Kidney epithelial cell (primary cell): Measurements from ENCODE around the gene RMC1. TPM values are rescaled to one million over a fixed set of nuclear protein-coding genes. Genes with fewer than 3 reads are reported as not detected.

Source experiments
- DNase-seq: peaks from one replicate; pipeline ENCODE4 v3.0.0-alpha.2; 2010; ENCODE audit warnings: low read depth
- H3K27me3 ChIP-seq: 2 replicates; pipeline ENCODE4 v1.6.0; 2011; ENCODE audit warnings: low read length; ENCODE audit not compliant: control insufficient read depth, insufficient read depth
- H3K36me3 ChIP-seq: 2 replicates; pipeline ENCODE4 v1.5.1; 2011; ENCODE audit warnings: low read length; ENCODE audit not compliant: control insufficient read depth, insufficient read depth
- H3K4me3 ChIP-seq: 2 replicates; pipeline ENCODE4 v1.5.1; 2011; ENCODE audit warnings: low read depth, mild to moderate bottlenecking, control low read depth, low read length
- CTCF ChIP-seq: IDR thresholded peaks from 2 replicates; pipeline ENCODE4 v1.5.1; 2011; ENCODE audit warnings: mild to moderate bottlenecking, moderate library complexity, low read length, control low read depth, inconsistent platforms; ENCODE audit not compliant: insufficient read depth, poor library complexity, severe bottlenecking
- total RNA-seq: library from RNA; depleted of rRNA; stranded (reverse); fragments of >200 nt; gene quantifications from 2 replicates; pipeline ENCODE4 v1.2.3, GENCODE V29; 2015

The RMC1 gene
- total RNA-seq, 1 donor from 2014 or later: 32.8 TPM

- no peak for DNase-seq
- H3K4me3 ChIP-seq: no peak overlapping the region
- no peak for TF ChIP-seq CTCF
- no peaks in the 10 kb centered on the region for H3K36me3 ChIP-seq
- no peaks in the 10 kb centered on the region for H3K27me3 ChIP-seq
Measured at GRCh38 chr18:23494992-23495391, 8.3 kb upstream of the RMC1 start.

GRCh38 chr18:23495723-23496440 lies 7.4 kb upstream of the RMC1 start:
- DNase-seq: no peak
- Histone ChIP-seq H3K36me3 (no peaks in the 10 kb centered on the region), H3K4me3 (no peak overlapping the region), H3K27me3 (no peaks in the 10 kb centered on the region)
- TF ChIP-seq CTCF: no peak

GRCh38 chr18:23498117-23498516 lies 5.2 kb upstream of the RMC1 start:
- TF ChIP-seq CTCF: no peak
- Histone ChIP-seq H3K36me3 (no peaks in the 10 kb centered on the region), H3K27me3 (no peaks in the 10 kb centered on the region), H3K4me3 (no peak overlapping the region)
- no peak for DNase-seq

- DNase-seq: no peak
- H3K4me3 ChIP-seq: no peak overlapping the region
- TF ChIP-seq CTCF: peak; percentile 95
- H3K27me3 ChIP-seq: no peaks in the 10 kb centered on the region
- no peaks in the 10 kb centered on the region for H3K36me3 ChIP-seq
Measured at GRCh38 chr18:23498877-23499276, 4.4 kb upstream of the RMC1 start.

- H3K36me3 ChIP-seq: no peaks in the 10 kb centered on the region
- H3K27me3 ChIP-seq: no peaks in the 10 kb centered on the region
- no peak for TF ChIP-seq CTCF
- DNase-seq: no peak
- no peak overlapping the region for H3K4me3 ChIP-seq
Measured at GRCh38 chr18:23499291-23499781, 4.0 kb upstream of the RMC1 start.

- DNase-seq: no peak
- no peak overlapping the region for H3K4me3 ChIP-seq
- TF ChIP-seq CTCF: no peak
- no peaks in the 10 kb centered on the region for H3K36me3 ChIP-seq
- no peaks in the 10 kb centered on the region for H3K27me3 ChIP-seq
Measured at GRCh38 chr18:23501626-23502025, 1.7 kb upstream of the RMC1 start.
